ENCODE measurements around the gene FRMD4A.

Gene FRMD4A

DNA sequence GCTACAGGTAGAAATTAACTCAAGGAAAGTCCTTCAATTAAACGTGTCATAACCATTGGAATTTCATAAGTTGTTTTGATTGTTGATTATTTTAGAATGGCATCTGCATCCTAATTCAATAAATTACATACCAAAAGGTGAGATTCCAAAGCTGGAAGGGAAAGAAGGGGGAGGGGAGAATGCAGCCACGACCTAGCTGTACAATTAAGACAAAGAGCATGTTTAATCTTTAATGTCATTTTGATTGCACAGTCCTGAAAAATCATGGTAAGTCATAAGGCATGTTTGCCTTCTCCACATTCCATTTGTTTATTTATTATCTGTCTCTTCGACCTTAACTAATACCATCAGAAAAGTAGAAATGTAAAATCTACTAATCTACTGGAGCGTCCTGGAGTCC is 358.1 kb downstream of the FRMD4A start:
- TF ChIP-seq EGR1 (IDR thresholded peaks at IDR 0.05) (no peak), CREB1 (IDR thresholded peaks at IDR 0.05; ENCODE audit: low read depth) (no peak), TEAD4 (IDR thresholded peaks at IDR 0.05) (no peak), REST (IDR thresholded peaks at IDR 0.05; ENCODE audit: low read depth) (no peak), RAD21 (IDR thresholded peaks at IDR 0.05; ENCODE audit: low read depth) (no peak), TAF1 (IDR thresholded peaks at IDR 0.05; ENCODE audit: low read depth) (no peak), EP300 (IDR thresholded peaks at IDR 0.05; ENCODE audit: borderline replicate concordance) (no peak)
- TF ChIP-seq, protein P1, sequence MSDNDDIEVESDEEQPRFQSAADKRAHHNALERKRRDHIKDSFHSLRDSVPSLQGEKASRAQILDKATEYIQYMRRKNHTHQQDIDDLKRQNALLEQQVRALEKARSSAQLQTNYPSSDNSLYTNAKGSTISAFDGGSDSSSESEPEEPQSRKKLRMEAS (IDR thresholded peaks at IDR 0.05): no peak

- no peak for TF ChIP-seq TCF12 (IDR thresholded peaks at IDR 0.05; ENCODE audit: low read depth)
- TF ChIP-seq REST (IDR thresholded peaks at IDR 0.05; ENCODE audit: low read depth): no peak
- TF ChIP-seq, protein P1 (IDR thresholded peaks at IDR 0.05): no peak
- no peak for TF ChIP-seq TAF1 (IDR thresholded peaks at IDR 0.05; ENCODE audit: low read depth)
- no peak for TF ChIP-seq ZBTB7A (IDR thresholded peaks at IDR 0.05; ENCODE audit: low read depth)
- no peak for TF ChIP-seq TEAD4 (IDR thresholded peaks at IDR 0.05)
These were observed 358.9 kb downstream of the FRMD4A start for GRCh38 chr10:13971601-13972475.

GRCh38 chr10:13970957-13971353 is 359.8 kb downstream of the FRMD4A start:
- TF ChIP-seq YY1 (IDR thresholded peaks at IDR 0.05; ENCODE audit: low read depth) (no peak), FOXM1 (IDR thresholded peaks at IDR 0.05; ENCODE audit: borderline replicate concordance, low read depth) (no peak), TAF1 (IDR thresholded peaks at IDR 0.05; ENCODE audit: low read depth) (no peak), CREB1 (IDR thresholded peaks at IDR 0.05; ENCODE audit: low read depth) (no peak), RAD21 (IDR thresholded peaks at IDR 0.05; ENCODE audit: low read depth) (no peak)

DNA sequence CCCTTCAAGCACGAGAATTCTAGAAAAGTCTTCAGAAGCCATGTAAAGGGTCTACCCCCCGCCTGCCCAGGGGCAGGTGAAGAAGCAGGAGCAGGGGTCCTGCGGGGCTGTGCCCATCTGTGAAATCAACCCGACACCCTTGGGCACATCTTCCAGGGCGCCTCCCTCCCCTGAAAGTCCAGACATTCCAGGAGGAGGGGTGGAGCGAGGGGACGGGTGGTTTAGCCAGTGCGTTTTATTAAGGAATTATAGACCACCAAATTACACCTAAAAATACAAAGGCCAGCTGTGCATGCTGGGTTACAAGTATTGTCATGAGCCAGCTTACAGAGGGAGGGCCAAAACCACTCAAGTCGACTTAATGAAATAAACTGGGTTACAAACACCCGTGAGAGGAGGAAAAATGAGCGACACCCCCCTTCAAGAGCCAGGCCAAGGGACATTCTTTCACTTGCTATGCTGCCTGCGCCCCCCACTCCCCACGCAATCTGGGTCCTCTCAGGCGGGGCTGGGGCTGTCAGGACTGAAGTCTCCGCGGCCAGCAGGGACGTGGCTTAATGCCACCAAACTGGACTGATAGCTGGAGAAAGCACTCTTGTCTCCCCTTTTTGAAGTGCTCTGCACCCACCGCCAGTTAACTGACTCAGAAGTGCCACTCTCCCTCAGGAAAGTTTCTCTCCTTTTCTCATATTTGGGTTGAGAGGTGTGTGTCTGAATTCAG is 360.3 kb downstream of the FRMD4A start:
- TF ChIP-seq, protein P1 (IDR thresholded peaks at IDR 0.05): no peak
- TF ChIP-seq EP300 (IDR thresholded peaks at IDR 0.05; ENCODE audit: borderline replicate concordance) (no peak), USF1 (IDR thresholded peaks at IDR 0.05) (no peak)

DNA sequence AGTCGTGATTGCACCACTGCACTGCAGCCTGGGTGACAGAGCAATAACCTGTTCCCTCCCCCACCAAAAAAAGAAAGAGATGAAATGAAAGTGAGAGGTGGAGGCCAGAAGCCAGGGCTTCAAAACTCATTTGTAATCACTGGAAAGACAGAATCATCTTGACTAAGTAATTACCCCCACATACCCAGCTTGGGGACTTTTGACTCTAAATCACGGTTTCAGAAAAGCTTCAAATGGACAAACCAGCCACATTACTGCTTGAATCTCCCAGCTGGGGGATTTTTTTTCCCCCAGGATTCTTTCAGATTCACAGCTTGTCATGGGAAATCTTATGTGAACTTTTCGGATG is 361.0 kb downstream of the FRMD4A start:
- no peak for TF ChIP-seq RAD21 (IDR thresholded peaks at IDR 0.05; ENCODE audit: low read depth)
- TF ChIP-seq REST (IDR thresholded peaks at IDR 0.05; ENCODE audit: low read depth): no peak
- no peak for TF ChIP-seq CEBPB (IDR thresholded peaks at IDR 0.05)
- no peak for TF ChIP-seq TCF12 (IDR thresholded peaks at IDR 0.05; ENCODE audit: low read depth)
- TF ChIP-seq, protein P1 (IDR thresholded peaks at IDR 0.05): no peak
- no peak for TF ChIP-seq FOXM1 (IDR thresholded peaks at IDR 0.05; ENCODE audit: borderline replicate concordance, low read depth)
- no peak for TF ChIP-seq USF1 (IDR thresholded peaks at IDR 0.05)
- TF ChIP-seq CREB1 (IDR thresholded peaks at IDR 0.05; ENCODE audit: low read depth): no peak
- no peak for TF ChIP-seq TEAD4 (IDR thresholded peaks at IDR 0.05)
- no peak for TF ChIP-seq EP300 (IDR thresholded peaks at IDR 0.05; ENCODE audit: borderline replicate concordance)
- no peak for TF ChIP-seq NFIC (IDR thresholded peaks at IDR 0.05)
- no peak for TF ChIP-seq YY1 (IDR thresholded peaks at IDR 0.05; ENCODE audit: low read depth)
- no peak for TF ChIP-seq EGR1 (IDR thresholded peaks at IDR 0.05)
- no peak for TF ChIP-seq ZBTB7A (IDR thresholded peaks at IDR 0.05; ENCODE audit: low read depth)
- TF ChIP-seq TAF1 (IDR thresholded peaks at IDR 0.05; ENCODE audit: low read depth): no peak

All from Ishikawa (cell line).